Prostate gland (tissue), 2 donors: ENCODE data around the gene CHST11.

Source experiments
- CTCF ChIP-seq, 4 experiments: fragments of 200-600 bp in 2 of 4; fragments of 450-650 bp in 2 of 4; sonication (generic) in 2 of 4; IDR thresholded peaks; 1 replicate in 3 of 4; 2 replicates in 1 of 4; pipeline ENCODE4 v1.5.1; 2016 to 2019; ENCODE audit warnings: antibody characterized with exemption in 4 of 4, mild to moderate bottlenecking in 2 of 4, moderate library complexity in 2 of 4
- POLR2A ChIP-seq: fragments of 450-650 bp; IDR thresholded peaks from one replicate; pipeline ENCODE4 v1.6.1; 2016; ENCODE audit warnings: antibody characterized with exemption, mild to moderate bottlenecking

GRCh38 chr12:104604995-104605675 is 148.4 kb downstream of the CHST11 start:
- TF ChIP-seq CTCF (IDR thresholded peaks at IDR 0.05) (no peak), POLR2A (no peak)
